Kasumi-1 (cell line): ENCODE data around the gene SCNM1.

Experiments
- DNase-seq, 2 experiments: peaks; one replicate each; lab custom pipeline; 2025; lab: John Stamatoyannopoulos, UW

The SCNM1 gene, protein sequence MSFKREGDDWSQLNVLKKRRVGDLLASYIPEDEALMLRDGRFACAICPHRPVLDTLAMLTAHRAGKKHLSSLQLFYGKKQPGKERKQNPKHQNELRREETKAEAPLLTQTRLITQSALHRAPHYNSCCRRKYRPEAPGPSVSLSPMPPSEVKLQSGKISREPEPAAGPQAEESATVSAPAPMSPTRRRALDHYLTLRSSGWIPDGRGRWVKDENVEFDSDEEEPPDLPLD

DNA sequence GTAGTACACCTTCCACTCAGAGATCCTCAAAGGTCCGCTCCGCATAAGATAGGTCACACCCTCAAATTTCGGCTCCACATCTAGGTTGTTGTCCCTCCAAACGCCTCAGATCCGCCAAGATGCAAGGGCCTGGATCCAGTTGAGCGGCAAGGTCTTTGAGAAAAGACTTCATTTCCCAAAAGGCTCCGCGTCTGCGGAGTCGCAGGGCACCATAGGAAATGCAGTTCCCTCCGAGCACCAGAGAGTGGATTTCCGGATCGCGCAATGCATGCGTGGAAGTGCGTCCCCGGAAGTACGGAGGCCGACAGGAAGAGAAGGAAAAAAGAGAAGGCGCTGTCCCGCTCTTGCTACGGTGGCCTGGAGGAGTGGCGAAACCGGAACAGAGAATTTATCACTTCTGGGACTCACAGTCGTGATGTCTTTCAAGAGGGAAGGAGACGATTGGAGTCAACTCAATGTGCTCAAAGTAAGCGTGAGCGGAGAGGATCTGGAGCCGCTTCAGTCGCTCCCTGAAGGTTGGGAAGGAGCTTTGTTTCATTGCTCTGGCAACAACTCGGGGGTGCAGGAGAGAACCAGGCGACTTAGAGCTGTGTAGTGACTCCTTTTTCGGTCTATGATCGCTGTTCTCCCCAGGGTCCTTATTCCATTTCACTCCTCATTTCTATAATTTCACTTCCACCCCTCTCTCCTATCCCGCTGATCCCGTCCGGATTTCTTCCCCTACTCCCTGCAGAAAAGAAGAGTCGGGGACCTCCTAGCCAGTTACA is at the start of gene SCNM1, which contains the start of gene LYSMD1:
Gene SCNM1, plus strand, starts transcription at position 407 of the 767 bp plus-strand sequence. Its CDS starts 9 bp downstream, at position 416.
Gene LYSMD1, minus strand, starts transcription at position 165 of the 767 bp plus-strand sequence. CDS start 644 bp downstream, outside the sequence.
- DNase-seq = peak; percentile 98 to 99

DNA sequence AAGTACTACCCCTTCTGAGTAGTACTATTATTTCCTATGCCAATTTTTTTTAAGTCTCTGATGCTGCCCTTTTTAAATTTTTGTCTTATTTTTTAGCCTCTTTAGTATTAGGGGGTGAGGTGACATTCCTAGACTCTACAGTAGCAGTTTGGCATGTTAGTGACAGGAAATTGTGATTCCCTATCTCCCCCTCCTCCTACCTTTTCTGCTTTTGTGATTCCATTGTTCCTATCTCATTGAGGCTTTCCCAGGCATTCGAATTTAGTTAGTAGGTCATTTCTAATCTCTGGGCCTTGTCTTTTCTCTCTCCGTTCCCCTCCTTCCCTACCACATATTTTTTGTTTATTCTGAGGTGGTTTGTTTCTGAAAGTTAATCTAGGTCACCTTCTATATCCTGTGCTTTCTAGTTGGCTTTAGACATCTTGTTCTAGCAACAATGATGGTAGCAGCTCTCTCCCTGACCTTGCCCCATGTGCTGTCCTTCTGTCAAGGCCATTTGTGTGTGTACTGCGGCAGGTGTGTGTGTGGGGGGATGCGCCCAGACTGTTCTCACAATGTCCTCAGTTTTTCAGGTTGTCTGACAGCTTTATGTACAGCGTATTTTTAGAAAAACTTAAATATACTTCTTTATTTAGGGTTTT is 41.1 kb upstream of the SCNM1 start:
- no peak for DNase-seq

- no peak for DNase-seq
Observed at GRCh38 chr1:151128800-151129199, 37.1 kb upstream of the SCNM1 start.

DNA sequence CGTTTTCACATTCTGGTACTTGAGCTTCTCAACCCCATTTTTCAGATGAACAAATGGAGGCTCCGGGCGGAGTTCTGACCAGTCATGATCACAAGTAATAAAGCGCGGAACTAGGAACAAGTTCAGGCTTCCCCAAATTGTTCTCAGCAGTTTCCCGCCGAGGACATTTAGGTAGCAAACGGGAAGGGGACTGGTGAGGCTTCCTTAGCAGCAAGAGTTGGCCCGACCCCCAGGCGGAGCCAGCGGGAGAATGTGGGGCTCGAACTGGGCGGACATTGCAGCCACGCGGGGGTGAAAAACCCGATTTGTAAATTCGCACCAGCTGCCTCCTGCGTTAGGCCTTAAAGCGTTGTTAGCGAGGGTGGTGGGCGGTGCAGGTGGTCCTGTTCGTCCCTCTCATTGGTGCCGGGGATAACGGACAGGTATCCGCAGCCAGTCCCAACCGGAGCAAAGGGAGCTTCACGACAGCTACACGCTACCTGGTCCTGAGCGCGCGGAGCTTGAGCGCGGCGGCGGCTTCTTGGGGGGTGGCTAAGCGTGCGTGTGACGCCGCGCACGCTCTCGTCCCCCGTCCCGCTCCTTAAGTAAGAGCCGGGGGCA is 34.9 kb upstream of the SCNM1 start:
- no peak for DNase-seq

DNA sequence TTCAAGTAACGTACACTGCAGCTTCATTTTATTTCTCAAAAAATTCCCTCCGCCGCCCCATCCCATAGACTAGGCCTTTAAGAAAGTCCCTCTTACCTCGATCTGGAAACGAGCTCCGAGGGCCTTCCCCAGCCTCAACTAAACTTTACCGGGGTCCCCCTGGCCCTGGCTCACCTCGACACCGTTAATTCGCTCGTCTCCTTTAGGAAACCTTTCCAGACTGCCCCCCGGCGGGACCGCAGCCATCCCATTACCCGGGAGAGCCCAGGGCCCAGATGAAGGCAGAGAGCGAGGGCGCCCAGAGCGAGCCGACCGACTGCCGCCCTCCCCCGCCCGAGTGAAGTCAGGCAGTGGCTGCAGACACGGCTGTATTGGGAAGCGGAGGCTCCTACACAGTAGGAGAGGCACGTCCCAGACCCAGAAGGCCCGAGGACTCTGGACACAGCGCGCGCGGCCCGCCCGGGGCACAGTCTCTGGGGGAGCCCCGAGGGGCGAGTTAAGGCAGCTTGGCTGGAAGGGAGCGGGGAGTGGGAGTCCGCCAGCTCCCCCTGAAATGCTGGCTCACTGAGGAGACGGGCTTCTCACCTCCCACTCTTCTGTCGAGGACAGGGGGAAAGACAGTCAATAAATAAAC is 34.1 kb upstream of the SCNM1 start:
- DNase-seq = no peak

- no peak for DNase-seq
Observed at GRCh38 chr1:151132335-151133017, 33.5 kb upstream of the SCNM1 start.

- no peak for DNase-seq
Observed at GRCh38 chr1:151133018-151133806, 32.7 kb upstream of the SCNM1 start.

- DNase-seq = no peak
Observed at GRCh38 chr1:151134396-151134795, 31.5 kb upstream of the SCNM1 start.

GRCh38 chr1:151134991-151135390 is 31.0 kb upstream of the SCNM1 start:
- DNase-seq = no peak

DNA sequence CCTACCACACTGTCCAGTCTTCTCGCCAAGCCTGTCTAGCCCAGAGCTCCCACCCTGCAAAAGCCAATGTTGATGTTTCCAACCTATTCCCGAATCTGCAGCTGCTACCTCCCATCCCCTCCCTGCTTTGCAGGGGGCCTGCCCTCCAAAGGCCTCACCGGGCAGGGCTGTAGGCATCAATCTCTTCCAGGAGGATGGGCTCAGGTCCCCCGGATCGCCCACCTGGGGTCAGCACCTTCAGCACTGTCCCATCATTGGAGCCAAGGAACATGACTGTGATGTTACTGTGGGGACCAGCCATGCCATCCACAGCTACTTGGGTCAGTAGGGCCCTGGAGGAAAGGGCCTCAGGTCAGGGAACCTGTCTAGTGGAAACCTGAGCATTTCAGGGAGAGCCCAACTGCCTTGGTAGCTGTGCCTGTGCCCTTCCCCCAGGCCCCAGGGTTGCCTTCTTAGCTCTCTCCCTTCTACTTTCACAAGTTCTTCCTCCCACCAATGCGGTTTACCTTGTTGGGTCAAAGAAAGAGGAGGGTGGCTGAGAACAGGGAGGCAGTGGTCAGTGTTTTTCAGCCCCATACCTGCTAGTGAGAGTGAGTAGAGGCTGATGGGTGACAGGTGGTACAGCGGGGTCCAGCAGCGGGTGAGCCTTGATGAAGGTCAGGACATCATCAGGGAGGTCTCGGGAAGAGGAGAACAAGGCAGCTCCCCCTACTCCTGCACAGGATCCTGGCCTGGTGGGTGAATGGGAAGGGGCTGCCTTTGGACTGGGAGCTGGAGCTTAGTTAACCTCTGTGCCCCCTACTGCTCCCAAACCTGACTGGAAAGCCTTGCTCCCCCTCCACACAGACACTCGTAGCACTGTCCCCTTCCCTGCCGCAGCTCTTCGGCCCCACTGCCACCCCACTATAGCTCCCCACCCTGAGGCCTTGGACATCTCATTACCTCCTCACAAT is 30.2 kb upstream of the SCNM1 start:
- no peak for DNase-seq

GRCh38 chr1:151137789-151138188 is 28.2 kb upstream of the SCNM1 start:
- DNase-seq = no peak

GRCh38 chr1:151142411-151143056 is 23.4 kb upstream of the SCNM1 start:
- DNase-seq = no peak

DNA sequence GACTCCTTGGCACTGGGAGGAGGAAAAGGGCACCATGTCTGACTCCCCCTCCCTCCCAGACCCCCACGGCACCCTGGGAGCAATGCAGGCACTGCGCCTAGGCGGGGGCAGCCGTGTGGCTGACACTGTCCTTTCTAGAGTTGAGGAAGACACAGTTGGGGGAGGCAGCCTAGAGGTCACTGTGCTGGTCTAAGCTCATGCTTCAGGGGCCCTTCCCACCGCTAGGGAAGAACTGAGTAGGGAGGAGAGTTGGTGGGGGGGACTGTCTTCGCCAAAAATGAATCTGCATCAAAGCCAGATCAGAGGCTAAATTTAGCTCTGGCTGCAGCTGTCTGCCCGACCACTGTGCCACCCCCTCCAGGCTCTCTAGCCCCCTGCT is 22.9 kb upstream of the SCNM1 start:
- no peak for DNase-seq

DNA sequence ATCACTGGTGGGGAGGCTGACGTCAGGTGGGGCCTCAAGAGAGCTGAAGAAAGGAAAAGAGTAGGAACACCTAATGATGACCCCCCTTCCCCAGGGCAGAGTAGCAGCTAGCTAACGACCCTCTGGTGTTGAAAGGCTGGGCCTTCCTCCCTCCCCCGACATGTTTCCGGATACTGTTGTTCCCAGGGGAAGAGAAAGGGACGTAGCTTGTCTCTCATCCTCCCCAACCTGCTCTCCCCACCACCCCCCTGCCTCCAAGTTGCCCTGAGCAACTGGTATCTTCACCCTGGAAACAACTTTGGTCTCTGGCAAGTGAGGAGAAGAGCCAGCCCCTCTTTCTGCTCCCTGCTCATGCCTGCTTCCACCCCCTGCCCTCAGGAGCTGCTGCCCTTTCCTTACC is 22.0 kb upstream of the SCNM1 start:
- DNase-seq = no peak

DNA sequence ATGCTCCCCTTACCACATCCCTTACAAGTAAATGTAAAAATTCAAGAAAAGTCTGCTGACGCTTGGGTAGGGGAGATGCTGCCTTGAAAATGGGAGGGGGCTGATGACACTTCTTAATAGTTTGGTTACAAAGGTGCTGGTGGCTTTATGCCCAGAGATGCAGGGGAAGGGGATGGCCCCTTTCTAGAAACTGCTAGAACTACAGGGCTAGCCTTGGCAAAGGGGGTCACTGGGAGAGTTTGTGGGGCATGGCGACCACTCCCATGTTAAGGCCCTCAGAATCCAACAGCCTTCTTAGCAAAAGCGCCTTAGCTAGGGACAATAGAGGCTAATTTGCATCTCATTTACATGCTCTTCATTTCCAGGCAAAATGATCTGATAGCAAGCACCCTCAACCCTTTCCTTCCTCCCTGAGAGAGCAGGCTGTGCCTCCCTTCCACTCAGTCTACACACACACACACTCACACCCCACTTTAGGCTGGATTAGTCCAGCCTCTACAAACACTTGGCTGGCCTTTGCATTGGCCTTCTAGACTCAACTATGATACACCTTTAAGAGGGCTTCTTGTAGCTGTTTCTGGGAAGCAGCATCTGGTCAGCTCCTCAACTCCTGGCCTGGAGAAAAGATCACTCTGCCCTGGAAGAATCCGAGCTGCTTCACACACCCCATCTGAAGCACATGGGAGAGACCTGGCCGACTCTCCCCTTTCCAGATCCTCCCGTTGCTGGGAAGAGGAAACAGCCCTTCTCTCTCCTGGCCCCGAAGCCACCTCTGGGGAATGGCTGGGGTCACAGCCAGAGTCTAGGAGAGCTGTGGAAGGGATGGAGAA is 21.3 kb upstream of the SCNM1 start:
- no peak for DNase-seq

DNA sequence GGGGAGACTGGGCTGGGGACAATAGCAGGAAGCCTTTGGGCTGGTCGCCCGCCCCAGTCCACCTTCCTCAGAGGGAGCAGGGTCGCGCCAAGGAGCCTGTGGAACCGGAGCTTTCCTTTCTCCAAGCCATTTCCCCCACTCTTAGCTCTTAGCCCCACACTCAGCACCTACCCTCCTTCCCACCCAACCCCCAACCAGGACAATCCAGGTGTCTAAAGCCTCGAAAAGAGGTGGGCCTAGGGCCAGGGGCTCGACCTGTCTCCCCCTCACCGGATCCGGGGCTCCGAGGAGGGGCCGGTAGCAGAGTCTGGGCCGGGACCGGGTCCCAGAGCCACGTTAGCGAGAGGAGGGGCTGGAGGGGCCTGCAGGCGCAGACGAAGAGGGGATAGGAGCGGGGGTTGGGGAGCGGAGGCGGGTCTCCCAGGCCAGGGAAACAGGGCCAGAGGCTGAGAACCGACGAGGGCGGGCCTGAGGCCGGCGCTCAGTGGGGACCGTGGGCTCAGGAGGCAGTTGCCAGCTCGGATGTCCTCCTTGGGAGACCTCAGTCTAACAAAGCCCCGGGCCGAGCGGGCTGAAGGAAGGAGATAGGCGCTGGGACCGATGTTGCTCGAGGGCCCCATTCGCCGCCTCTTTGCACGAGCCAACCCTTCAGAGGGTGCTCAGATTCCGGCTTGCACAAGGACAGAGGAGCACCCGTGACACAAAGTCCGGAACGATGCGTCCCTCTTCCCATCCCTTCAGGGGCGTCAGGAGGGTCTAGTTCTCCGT is 20.5 kb upstream of the SCNM1 start:
- no peak for DNase-seq

- no peak for DNase-seq
Observed at GRCh38 chr1:151146072-151146411, 19.9 kb upstream of the SCNM1 start.
